Common myeloid progenitor, CD34-positive (primary cell): ENCODE data around the gene NEDD8.

Experiments
- CTCF ChIA-PET: fragments of 350-600 bp; sonication (Branson Sonifier 250); formaldehyde crosslinking; loops from one replicate; lab custom pipeline; 2021; ENCODE audit warnings: antibody characterized with exemption; lab: Charles Lee
- POLR2A ChIA-PET: fragments of 350-600 bp; sonication (Branson Sonifier 250); formaldehyde crosslinking; loops from one replicate; lab custom pipeline; 2021; ENCODE audit warnings: antibody characterized with exemption; lab: Charles Lee
- DNase-seq, 3 donors: peaks; one replicate each; pipeline versions ENCODE4 v3.0.0 to v3.0.0-alpha.2; 2013
- H3K27ac ChIP-seq, 2 experiments: 1 replicate in 1 of 2; 2 replicates in 1 of 2; pipeline ENCODE4 v1.7.0; 2013; ENCODE audit warnings: inconsistent platforms in 2 of 2, low read length in 2 of 2, mild to moderate bottlenecking in 2 of 2, low read depth in 1 of 2, moderate library complexity in 1 of 2; ENCODE audit not compliant: severe bottlenecking in 2 of 2, insufficient read depth in 1 of 2, poor library complexity in 1 of 2
- H3K27me3 ChIP-seq, 5 experiments: replicated peaks in 2 of 5; 1 replicate in 3 of 5; 2 replicates in 2 of 5; pipeline versions ENCODE4 v1.6.1 to v1.7.0; 2013; ENCODE audit warnings: low read length in 4 of 5, mild to moderate bottlenecking in 2 of 5, moderate library complexity in 2 of 5, inconsistent platforms in 1 of 5; ENCODE audit not compliant: insufficient read depth in 5 of 5, control insufficient read depth in 4 of 5
- H3K36me3 ChIP-seq, 4 experiments: 1 replicate in 2 of 4; 2 replicates in 2 of 4; pipeline versions ENCODE4 v1.6.1 to v1.7.0; 2013; ENCODE audit warnings: low read length in 3 of 4, control low read depth in 1 of 4, mild to moderate bottlenecking in 1 of 4; ENCODE audit not compliant: control insufficient read depth in 4 of 4, insufficient read depth in 4 of 4
- H3K4me1 ChIP-seq, 4 experiments: 1 replicate in 3 of 4; 2 replicates in 1 of 4; pipeline versions ENCODE4 v1.6.1 to v1.7.1; 2013; ENCODE audit warnings: low read length in 3 of 4, mild to moderate bottlenecking in 3 of 4, control low read depth in 1 of 4, inconsistent platforms in 1 of 4, moderate library complexity in 1 of 4; ENCODE audit not compliant: control insufficient read depth in 4 of 4, insufficient read depth in 4 of 4; ENCODE audit errors: control extremely low read depth in 1 of 4
- H3K4me3 ChIP-seq, 7 experiments: 1 replicate in 4 of 7; 2 replicates in 3 of 7; pipeline versions ENCODE4 v1.5.1 to v1.7.0; 2013; ENCODE audit warnings: mild to moderate bottlenecking in 7 of 7, low read length in 6 of 7, moderate library complexity in 6 of 7, inconsistent platforms in 2 of 7, low read depth in 2 of 7, control low read depth in 1 of 7; ENCODE audit not compliant: insufficient read depth in 4 of 7, control insufficient read depth in 1 of 7; ENCODE audit errors: extremely low read depth in 1 of 7
- H3K9me3 ChIP-seq, 5 experiments: 1 replicate in 4 of 5; 2 replicates in 1 of 5; pipeline versions ENCODE4 v1.6.1 to v1.7.1; 2013; ENCODE audit warnings: low read length in 4 of 5, mild to moderate bottlenecking in 2 of 5, inconsistent platforms in 1 of 5, low read depth in 1 of 5, moderate library complexity in 1 of 5; ENCODE audit not compliant: control insufficient read depth in 4 of 5, insufficient read depth in 2 of 5; ENCODE audit errors: control extremely low read depth in 1 of 5
- whole genome bisulfite sequencing: methylation state at CpG from one replicate; pipeline ENCODE4 v1.1.5; 2013; ENCODE audit not compliant: insufficient coverage; 5-methylcytosine and 5-hydroxymethylcytosine counted together

NEDD8 gene

DNA sequence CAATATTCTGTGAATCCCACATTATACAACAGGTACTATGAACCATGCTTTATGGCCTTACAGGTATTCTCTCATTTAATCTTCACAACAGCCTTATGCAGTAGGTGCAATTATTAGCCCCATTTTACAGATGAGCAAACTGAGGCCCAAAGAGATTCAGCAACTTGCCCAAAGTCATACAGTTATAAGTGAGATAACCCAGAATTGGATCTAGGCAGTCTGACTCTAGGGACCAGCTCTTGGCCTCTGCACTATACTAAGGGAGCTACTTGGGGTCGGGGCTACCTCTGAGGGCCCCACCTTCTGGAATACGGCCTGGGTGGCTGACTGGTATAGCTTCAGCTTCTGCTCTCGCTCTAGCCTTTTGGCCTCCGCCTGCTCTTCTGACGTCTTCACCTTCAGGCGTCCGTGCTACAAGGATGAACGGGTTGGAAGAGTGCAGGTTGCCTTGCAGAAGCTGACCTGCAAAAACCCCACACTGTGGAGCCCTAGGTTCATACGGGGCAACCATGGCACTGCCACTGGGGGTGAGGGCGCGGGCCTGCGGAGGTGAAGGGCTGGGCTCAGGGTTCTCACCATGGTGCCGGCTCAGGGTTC, 38.5 kb upstream of the NEDD8 start:
- 11% methylated on average over 13 of the region's 13 CpGs for WGBS
- Histone ChIP-seq H3K4me3 (peak overlapping the region; percentile 74 to 96 (median 85)), H3K4me1 (peaks cover 2 to 35% (median 18%) of the 10 kb centered on the region in 4 experiments), H3K27ac (peak overlapping the region; percentile 80 to 94), H3K9me3 (no peaks in the 10 kb centered on the region), H3K27me3 (no peaks in the 10 kb centered on the region), H3K36me3 (peaks cover 0 to 32% (median 15%) of the 10 kb centered on the region in 4 experiments)
- CTCF ChIA-PET: interaction anchor here (0.7 to 7.7 kb wide), 21 partner anchors 9 to 166 kb away, joined by 3 to 57 read pairs (median 5); partner anchors contain the start of genes CHMP4A, CIDEB, DHRS1 and IRF9
- POLR2A ChIA-PET: interaction anchor here (0.6 to 1.4 kb wide), 6 partner anchors 9 to 56 kb away, joined by 3 to 6 read pairs (median 4); partner anchors contain the start of genes DHRS1, NOP9 and TINF2
- no peak for DNase-seq

DNA sequence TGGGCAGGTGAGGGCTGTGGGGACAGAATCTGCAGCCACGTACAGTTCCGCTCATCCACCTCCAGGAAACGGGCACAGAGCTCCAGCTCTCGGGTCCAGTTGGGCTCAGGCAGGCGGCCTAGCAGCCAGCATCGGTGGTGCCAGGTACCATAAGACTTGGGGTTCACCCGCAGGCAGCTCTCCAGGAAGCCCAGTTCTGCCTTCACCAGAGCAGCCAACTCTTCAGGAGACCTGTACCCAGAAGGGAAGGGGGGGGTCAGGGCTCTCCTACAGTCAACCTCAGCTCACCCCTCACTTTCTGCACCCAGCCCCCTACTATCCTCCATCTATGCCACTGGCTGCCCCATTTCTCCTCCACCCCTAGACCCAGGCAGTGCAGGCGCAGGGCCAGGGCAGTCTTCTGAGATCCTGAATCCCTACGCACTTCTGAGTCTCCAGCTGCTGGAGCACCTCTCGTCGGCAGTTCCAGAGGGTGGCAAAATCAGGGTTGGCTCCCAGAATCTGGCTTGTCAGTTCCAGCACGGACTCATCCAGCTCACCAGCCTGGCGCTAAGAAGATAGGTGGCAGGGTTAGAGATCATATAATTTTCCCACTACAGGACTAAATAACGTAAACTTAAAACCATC, 37.9 kb upstream of the NEDD8 start:
- H3K9me3 ChIP-seq: no peaks in the 10 kb centered on the region
- POLR2A ChIA-PET: interaction anchor here (1.2 to 1.4 kb wide), 2 partner anchors 8 to 19 kb away, joined by 3 to 4 read pairs; no protein-coding TSS in a partner anchor
- no peak for DNase-seq
- H3K4me3 ChIP-seq: peak overlapping the region in 1 of 7 experiments; percentile 96
- no peaks in the 10 kb centered on the region for H3K27me3 ChIP-seq
- H3K4me1 ChIP-seq: peaks cover 2 to 32% (median 15%) of the 10 kb centered on the region in 4 experiments
- WGBS: 95% methylated on average over 11 of the region's 14 CpGs
- peaks cover 0 to 34% (median 19%) of the 10 kb centered on the region in 4 experiments for H3K36me3 ChIP-seq
- CTCF ChIA-PET: interaction anchor here (0.8 to 7.7 kb wide), 16 partner anchors 11 to 167 kb away, joined by 3 to 57 read pairs (median 5); partner anchors contain the start of genes CHMP4A, CIDEB, DHRS1 and LTB4R2
- no peak overlapping the region for H3K27ac ChIP-seq

DNA sequence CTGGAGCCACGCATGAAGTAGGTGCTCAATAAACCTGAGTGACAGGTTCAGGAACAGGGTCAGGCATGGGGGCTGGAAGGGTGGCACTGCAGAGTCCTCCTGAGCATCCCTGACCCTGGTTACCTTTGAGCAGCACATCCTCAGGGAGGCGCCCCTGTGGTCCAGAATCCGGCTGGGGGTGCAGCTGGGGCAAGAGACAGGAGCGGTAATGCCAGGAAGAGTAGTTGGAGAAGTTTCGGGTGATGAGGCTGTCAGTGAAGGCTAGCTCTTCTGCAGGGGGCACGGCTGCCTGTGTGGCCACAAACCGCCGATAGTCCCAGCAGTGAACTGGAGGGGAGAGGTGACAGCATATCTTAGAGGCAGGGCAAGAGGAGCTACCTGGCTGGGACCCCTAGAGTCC, 37.2 kb upstream of the NEDD8 start:
- Histone ChIP-seq H3K27me3 (no peaks in the 10 kb centered on the region), H3K27ac (no peak overlapping the region), H3K4me1 (peaks cover 2 to 31% (median 15%) of the 10 kb centered on the region in 4 experiments), H3K4me3 (no peak overlapping the region), H3K9me3 (no peaks in the 10 kb centered on the region), H3K36me3 (peaks cover 0 to 34% (median 20%) of the 10 kb centered on the region in 4 experiments)
- CTCF ChIA-PET: interaction anchor here (0.8 to 7.7 kb wide), 10 partner anchors 11 to 162 kb away, joined by 4 to 57 read pairs (median 18); partner anchors contain the start of genes CHMP4A, CIDEB, DHRS1 and LTB4R2
- no peak for DNase-seq
- POLR2A ChIA-PET: no interaction called here
- 99% methylated on average over 8 of the region's 8 CpGs for WGBS

GRCh38 chr14:24268225-24268624, 36.1 kb upstream of the NEDD8 start:
- Histone ChIP-seq H3K4me3 (no peak overlapping the region), H3K27ac (no peak overlapping the region), H3K36me3 (peaks cover 0 to 34% (median 20%) of the 10 kb centered on the region in 4 experiments), H3K9me3 (no peaks in the 10 kb centered on the region), H3K27me3 (no peaks in the 10 kb centered on the region), H3K4me1 (peaks cover 0 to 19% (median 11%) of the 10 kb centered on the region in 4 experiments)
- ChIA-PET CTCF (interaction anchor here (1.3 to 7.7 kb wide), 6 partner anchors 13 to 31 kb away, joined by 3 to 57 read pairs (median 4); partner anchors contain the start of genes DHRS1, NOP9 and TINF2), POLR2A (no interaction called here)
- WGBS: 97% methylated on average over 9 of the region's 9 CpGs
- DNase-seq: no peak

- over 99% methylated on average over 9 of the region's 9 CpGs for WGBS
- no peak for DNase-seq
- CTCF ChIA-PET: interaction anchor here (1.4 to 7.7 kb wide), 6 partner anchors 13 to 32 kb away, joined by 3 to 57 read pairs (median 6); partner anchors contain the start of genes DHRS1, NOP9 and TINF2
- H3K27me3 ChIP-seq: no peaks in the 10 kb centered on the region
- no peaks in the 10 kb centered on the region for H3K9me3 ChIP-seq
- H3K36me3 ChIP-seq: peaks cover 0 to 34% (median 20%) of the 10 kb centered on the region in 4 experiments
- no peak overlapping the region for H3K4me3 ChIP-seq
- POLR2A ChIA-PET: no interaction called here
- peaks cover 0 to 17% (median 10%) of the 10 kb centered on the region in 4 experiments for H3K4me1 ChIP-seq
- H3K27ac ChIP-seq: no peak overlapping the region
Observed at GRCh38 chr14:24267516-24267915, 35.3 kb upstream of the NEDD8 start.

- WGBS: 95% methylated on average over 17 of the region's 18 CpGs
- H3K27ac ChIP-seq: no peak overlapping the region
- H3K9me3 ChIP-seq: no peaks in the 10 kb centered on the region
- no peak overlapping the region for H3K4me3 ChIP-seq
- DNase-seq: no peak
- ChIA-PET CTCF (interaction anchor here (0.6 to 7.7 kb wide), 6 partner anchors 14 to 158 kb away, joined by 3 to 57 read pairs (median 6); partner anchors contain the start of genes DHRS1, NOP9 and TINF2), POLR2A (no interaction called here)
- peaks cover 0 to 8% (median 4%) of the 10 kb centered on the region in 4 experiments for H3K4me1 ChIP-seq
- peaks cover 0 to 34% (median 20%) of the 10 kb centered on the region in 4 experiments for H3K36me3 ChIP-seq
- no peaks in the 10 kb centered on the region for H3K27me3 ChIP-seq
Observed at GRCh38 chr14:24266344-24267244, 34.4 kb upstream of the NEDD8 start.
